ENCODE measurements around the gene CEP85L.
A peak's percentile ranks its signal among the peaks of the same experiment; 100 is the strongest.

Gene CEP85L

DNA sequence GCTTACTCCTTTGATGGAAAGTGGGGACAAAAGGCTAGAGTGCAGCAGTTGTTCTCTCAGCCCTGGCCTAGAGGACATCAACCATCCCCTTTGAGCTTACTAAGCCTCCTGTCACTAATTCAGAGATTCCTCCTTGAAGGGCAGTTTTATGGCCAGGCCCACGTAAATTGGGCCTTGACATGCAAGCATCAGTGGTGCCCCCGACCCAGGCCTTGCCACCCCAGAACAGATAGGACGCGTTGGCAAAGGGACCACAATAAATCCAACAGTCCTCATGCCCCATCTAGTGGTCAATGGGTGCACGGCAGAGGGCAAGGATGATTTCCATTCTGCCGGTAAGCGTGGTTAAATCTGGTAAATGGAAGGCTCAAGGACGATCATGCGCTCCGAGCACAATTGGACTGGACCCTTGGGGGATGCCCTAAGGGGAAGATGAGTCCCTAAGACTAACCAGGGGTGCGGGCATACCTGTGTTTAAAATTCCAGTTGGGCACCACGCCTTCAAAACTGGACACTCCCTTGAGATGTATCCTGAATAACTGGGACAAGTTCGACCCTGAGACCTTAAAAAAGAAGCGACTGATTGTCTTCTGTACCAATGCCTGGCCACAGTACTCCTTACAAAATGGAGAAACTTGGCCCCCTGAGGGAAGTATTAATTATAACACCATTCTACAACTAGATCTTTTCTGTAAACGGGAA is 32.6 kb downstream of the CEP85L start:
- H3K27me3 ChIP-seq (replicated peaks; ENCODE audit: control insufficient read depth, insufficient read depth, low read length): no peaks in the 10 kb centered on the region
- H3K4me3 ChIP-seq (replicated peaks; ENCODE audit: low read depth, low read length): no peak overlapping the region
- H3K36me3 ChIP-seq (ENCODE audit: control insufficient read depth, insufficient read depth, low read length): no peaks in the 10 kb centered on the region
- TF ChIP-seq, protein P1, sequence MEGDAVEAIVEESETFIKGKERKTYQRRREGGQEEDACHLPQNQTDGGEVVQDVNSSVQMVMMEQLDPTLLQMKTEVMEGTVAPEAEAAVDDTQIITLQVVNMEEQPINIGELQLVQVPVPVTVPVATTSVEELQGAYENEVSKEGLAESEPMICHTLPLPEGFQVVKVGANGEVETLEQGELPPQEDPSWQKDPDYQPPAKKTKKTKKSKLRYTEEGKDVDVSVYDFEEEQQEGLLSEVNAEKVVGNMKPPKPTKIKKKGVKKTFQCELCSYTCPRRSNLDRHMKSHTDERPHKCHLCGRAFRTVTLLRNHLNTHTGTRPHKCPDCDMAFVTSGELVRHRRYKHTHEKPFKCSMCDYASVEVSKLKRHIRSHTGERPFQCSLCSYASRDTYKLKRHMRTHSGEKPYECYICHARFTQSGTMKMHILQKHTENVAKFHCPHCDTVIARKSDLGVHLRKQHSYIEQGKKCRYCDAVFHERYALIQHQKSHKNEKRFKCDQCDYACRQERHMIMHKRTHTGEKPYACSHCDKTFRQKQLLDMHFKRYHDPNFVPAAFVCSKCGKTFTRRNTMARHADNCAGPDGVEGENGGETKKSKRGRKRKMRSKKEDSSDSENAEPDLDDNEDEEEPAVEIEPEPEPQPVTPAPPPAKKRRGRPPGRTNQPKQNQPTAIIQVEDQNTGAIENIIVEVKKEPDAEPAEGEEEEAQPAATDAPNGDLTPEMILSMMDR (IDR thresholded peaks at IDR 0.05; ENCODE audit: insufficient read depth, low read length, poor library complexity, severe bottlenecking): peak; percentile 90
- DNase-seq (ENCODE audit: extremely low read depth, insufficient read length): peak; percentile 28

DNA sequence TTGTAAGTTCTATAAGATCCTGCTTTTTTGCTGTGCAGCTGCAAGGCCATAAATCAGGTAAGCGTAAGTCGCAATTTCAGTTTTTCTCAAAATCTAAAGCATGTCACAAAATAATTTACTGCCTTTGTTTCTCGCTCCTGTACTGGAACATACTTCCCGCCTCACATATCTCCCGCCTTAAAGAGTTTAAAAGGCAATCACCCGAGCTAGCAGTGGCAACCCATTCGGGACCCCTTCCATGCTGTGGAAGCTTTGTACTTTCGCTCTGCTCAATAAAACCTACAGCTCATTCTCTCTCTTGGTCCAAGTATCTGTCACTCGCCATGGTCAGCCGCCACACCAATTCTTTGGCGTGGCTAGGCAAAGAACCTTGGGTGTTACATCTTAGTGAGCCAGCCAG is 34.0 kb downstream of the CEP85L start:
- no peaks in the 10 kb centered on the region for H3K27me3 ChIP-seq (replicated peaks; ENCODE audit: control insufficient read depth, insufficient read depth, low read length)
- TF ChIP-seq, protein P1 (IDR thresholded peaks at IDR 0.05; ENCODE audit: insufficient read depth, low read length, poor library complexity, severe bottlenecking): no peak
- H3K4me3 ChIP-seq (replicated peaks; ENCODE audit: low read depth, low read length): no peak overlapping the region
- no peak for DNase-seq (ENCODE audit: extremely low read depth, insufficient read length)
- no peaks in the 10 kb centered on the region for H3K36me3 ChIP-seq (ENCODE audit: control insufficient read depth, insufficient read depth, low read length)

DNA sequence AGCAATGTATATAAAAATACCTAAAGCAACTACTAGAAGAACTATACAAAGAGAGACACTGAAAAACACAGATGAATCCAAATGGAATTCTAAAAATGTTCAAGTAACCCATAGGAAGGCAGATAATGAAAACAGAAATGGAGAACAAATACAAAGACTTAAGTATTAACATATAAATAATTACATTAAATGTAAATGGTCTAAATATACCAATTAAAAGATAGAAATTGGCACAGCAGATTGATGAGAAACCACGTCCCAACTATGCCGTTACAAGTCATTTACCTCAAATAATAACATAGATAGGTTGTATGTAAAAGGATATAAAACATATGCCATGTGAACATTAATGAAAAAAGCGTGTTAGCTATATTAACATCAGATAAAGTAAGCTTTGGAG is 40.1 kb downstream of the CEP85L start:
- Histone ChIP-seq H3K27me3 (replicated peaks; ENCODE audit: control insufficient read depth, insufficient read depth, low read length) (no peaks in the 10 kb centered on the region), H3K4me3 (replicated peaks; ENCODE audit: low read depth, low read length) (no peak overlapping the region), H3K36me3 (ENCODE audit: control insufficient read depth, insufficient read depth, low read length) (no peaks in the 10 kb centered on the region)
- TF ChIP-seq, protein P1 (IDR thresholded peaks at IDR 0.05; ENCODE audit: insufficient read depth, low read length, poor library complexity, severe bottlenecking): no peak
- no peak for DNase-seq (ENCODE audit: extremely low read depth, insufficient read length)

DNA sequence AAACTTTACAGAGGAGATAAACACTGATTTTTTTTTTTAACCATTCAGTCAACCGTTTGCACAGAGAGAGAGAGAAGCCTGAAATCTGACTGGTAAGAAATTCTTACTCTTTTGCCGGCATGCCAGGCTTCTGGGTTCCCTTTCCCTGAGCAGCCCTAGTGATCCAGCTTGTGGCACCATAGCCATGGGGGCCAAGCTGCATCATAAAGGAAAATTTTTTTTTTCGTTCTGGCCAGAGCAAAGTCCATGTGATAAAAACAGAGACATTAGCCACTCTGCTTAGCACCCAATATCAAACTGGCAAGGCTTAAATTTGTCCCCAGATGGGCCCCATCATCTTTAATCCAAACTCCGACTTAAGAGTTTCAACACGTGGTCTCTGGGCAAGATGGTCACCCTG is 44.5 kb downstream of the CEP85L start:
- H3K27me3 ChIP-seq (replicated peaks; ENCODE audit: control insufficient read depth, insufficient read depth, low read length): no peaks in the 10 kb centered on the region
- no peak for DNase-seq (ENCODE audit: extremely low read depth, insufficient read length)
- no peak overlapping the region for H3K4me3 ChIP-seq (replicated peaks; ENCODE audit: low read depth, low read length)
- TF ChIP-seq, protein P1 (IDR thresholded peaks at IDR 0.05; ENCODE audit: insufficient read depth, low read length, poor library complexity, severe bottlenecking): no peak
- H3K36me3 ChIP-seq (ENCODE audit: control insufficient read depth, insufficient read depth, low read length): no peaks in the 10 kb centered on the region; the same call in 1 of the 2 replicates

DNA sequence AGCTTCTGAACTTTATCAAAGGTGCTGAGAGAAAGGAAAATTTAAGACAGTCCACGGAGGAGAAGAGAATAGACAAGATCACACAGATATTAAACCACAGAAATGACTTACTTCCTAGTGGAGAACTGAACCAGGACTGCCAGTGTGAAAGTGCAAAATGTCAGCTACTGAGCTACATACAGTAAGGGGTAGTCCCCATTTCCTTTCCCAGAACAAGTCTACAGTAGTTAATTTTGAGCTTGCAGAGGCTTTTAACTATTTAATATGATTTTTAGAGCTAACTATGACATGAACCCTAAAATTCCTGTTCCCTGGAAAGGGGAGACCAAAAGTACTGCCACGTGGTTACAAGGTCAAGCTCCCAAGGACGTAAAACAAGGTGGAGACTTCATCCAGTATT is 45.1 kb downstream of the CEP85L start:
- no peaks in the 10 kb centered on the region; the same call in 1 of the 2 replicates for H3K36me3 ChIP-seq (ENCODE audit: control insufficient read depth, insufficient read depth, low read length)
- DNase-seq (ENCODE audit: extremely low read depth, insufficient read length): no peak
- H3K27me3 ChIP-seq (replicated peaks; ENCODE audit: control insufficient read depth, insufficient read depth, low read length): no peaks in the 10 kb centered on the region
- no peak overlapping the region for H3K4me3 ChIP-seq (replicated peaks; ENCODE audit: low read depth, low read length)
- TF ChIP-seq, protein P1 (IDR thresholded peaks at IDR 0.05; ENCODE audit: insufficient read depth, low read length, poor library complexity, severe bottlenecking): no peak
